ENCODE measurements around the gene CCNY.

DNA sequence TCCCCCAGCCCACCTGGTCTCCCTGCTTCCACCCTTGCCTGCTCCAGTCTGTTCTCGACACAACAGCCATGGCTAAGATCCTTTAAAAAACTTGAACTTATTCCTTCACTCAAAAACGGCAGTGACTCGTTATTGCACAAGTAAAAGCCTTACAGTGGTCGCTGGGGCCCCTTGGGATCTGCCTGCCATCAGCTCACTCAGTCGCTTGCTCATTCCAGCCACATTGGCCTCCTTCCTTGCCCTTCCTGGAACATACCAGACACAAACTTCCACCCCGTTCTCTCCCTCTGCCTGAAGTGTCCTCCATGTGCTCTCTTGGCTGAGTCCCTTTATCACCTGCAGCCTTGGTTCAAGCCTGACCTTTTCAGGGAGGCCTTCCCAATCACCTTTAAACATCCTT is 4.7 kb downstream of the CCNY start:
- TF ChIP-seq EZH2phosphoT487 (IDR thresholded peaks at IDR 0.05; ENCODE audit: borderline replicate concordance, low read depth, low read length): no peak
- TF ChIP-seq, protein P1, sequence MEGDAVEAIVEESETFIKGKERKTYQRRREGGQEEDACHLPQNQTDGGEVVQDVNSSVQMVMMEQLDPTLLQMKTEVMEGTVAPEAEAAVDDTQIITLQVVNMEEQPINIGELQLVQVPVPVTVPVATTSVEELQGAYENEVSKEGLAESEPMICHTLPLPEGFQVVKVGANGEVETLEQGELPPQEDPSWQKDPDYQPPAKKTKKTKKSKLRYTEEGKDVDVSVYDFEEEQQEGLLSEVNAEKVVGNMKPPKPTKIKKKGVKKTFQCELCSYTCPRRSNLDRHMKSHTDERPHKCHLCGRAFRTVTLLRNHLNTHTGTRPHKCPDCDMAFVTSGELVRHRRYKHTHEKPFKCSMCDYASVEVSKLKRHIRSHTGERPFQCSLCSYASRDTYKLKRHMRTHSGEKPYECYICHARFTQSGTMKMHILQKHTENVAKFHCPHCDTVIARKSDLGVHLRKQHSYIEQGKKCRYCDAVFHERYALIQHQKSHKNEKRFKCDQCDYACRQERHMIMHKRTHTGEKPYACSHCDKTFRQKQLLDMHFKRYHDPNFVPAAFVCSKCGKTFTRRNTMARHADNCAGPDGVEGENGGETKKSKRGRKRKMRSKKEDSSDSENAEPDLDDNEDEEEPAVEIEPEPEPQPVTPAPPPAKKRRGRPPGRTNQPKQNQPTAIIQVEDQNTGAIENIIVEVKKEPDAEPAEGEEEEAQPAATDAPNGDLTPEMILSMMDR (conservative IDR thresholded peaks at IDR 0.05; ENCODE audit: low read length): no peak

Measured in OCI-LY7 (cell line).